Uterus (tissue), 4 donors: Measurements from ENCODE around the gene PLEKHA1. TPM values are rescaled to one million over a fixed set of nuclear protein-coding genes. Genes with fewer than 3 reads are reported as not detected.
A peak's percentile ranks its signal among the peaks of the same experiment; 100 is the strongest.

Experiments
- DNase-seq, 2 donors: peaks; one replicate each; pipeline ENCODE4 v3.0.0-alpha.2; 2019 to 2020
- H3K27ac ChIP-seq, 2 donors: fragments of 200-600 bp; sonication (generic); 1 replicate in 1 of 2; 2 replicates in 1 of 2; pipeline ENCODE4 v1.5.1; 2016 to 2018
- H3K27me3 ChIP-seq, 2 donors: fragments of 200-600 bp; sonication (generic); one replicate each; pipeline ENCODE4 v1.5.1; 2018 to 2019; ENCODE audit warnings: control low read depth in 1 of 2
- H3K36me3 ChIP-seq, 2 donors: fragments of 200-600 bp; sonication (generic); one replicate each; pipeline ENCODE4 v1.5.1; 2019; ENCODE audit warnings: control low read depth in 1 of 2
- H3K4me1 ChIP-seq, 2 donors: fragments of 200-600 bp; sonication (generic); one replicate each; pipeline ENCODE4 v1.5.1; 2018 to 2019; ENCODE audit warnings: control low read depth in 1 of 2
- H3K4me3 ChIP-seq, 2 donors: fragments of 200-600 bp; sonication (generic); 1 replicate in 1 of 2; 2 replicates in 1 of 2; pipeline ENCODE4 v1.5.1; 2018 to 2019; ENCODE audit warnings: mild to moderate bottlenecking in 1 of 2
- H3K9me3 ChIP-seq, 2 donors: fragments of 200-600 bp; sonication (generic); one replicate each; pipeline ENCODE4 v1.5.1; 2019; ENCODE audit warnings: control low read depth in 1 of 2
- POLR2A ChIP-seq, 2 donors: fragments of 450-650 bp; IDR thresholded peaks; one replicate each; pipeline ENCODE4 v1.6.1; 2016; ENCODE audit warnings: antibody characterized with exemption in 2 of 2, mild to moderate bottlenecking in 1 of 2, moderate library complexity in 1 of 2
- intact Hi-C: fragments of 100-400 bp; cut with DNase I; formaldehyde crosslinking; loops from one replicate; pipeline ENCODE4 v1.15.1; 2023; ENCODE audit warnings: low total_unique reads
- total RNA-seq, 4 donors: library from RNA; depleted of rRNA in 3 of 4; stranded (reverse); fragments of >200 nt in 3 of 4; gene quantifications; one replicate each; pipeline versions ENCODE4 v1.1.0 to v1.2.4, GENCODE V29; 2014 to 2023
- TF ChIP-seq, protein P1 (sequence below), 4 experiments: fragments of 200-600 bp in 2 of 4; fragments of 450-650 bp in 2 of 4; sonication (generic) in 2 of 4; IDR thresholded peaks; one replicate each; pipeline ENCODE4 v1.5.1; 2016 to 2019; ENCODE audit warnings: antibody characterized with exemption in 4 of 4, mild to moderate bottlenecking in 2 of 4, moderate library complexity in 1 of 4
- donor health status: DM: yes; HTN: yes; CAD: no.

Gene PLEKHA1
- total RNA-seq, 4 donors from 2014 or later = 9.2 to 54.1 (median 29.0) TPM

DNA sequence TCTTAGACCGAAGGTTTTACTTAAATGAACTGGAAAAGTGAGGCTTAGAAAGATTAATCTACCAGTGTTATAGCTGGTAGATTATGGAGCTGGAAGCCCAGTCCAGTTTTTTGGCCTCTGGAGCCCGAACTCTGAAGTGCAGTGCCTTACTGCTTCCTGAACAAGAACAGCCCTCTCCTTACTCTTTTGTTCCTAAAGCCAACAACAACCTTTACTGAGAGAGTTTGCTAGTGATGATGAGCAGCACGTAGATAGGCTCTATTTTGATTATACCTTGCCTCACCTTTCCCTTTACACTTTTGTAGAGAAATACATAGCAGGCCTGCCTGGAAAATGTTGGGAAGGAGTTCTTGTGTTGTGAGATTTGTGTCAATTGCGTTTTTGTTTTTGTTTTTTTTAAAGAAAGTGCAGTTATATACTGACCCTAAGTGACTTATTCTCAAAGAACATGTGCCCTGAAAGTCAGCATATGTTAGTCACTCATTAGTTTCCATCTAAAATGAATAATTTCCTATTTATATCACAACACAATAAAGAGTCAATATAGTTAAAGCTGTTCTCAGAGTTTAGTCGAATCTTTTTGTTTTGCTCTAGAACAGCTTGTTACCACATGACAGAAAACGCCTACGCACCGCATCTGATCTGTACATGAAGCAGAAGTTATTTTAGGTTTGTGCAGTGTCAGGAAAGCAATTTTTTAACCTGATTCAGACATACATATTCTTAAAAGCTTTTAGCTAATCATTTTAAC lies 33.0 kb downstream of the PLEKHA1 start:
- no peaks in the 10 kb centered on the region for H3K9me3 ChIP-seq
- DNase-seq = peak; percentile 21 to 28
- H3K4me3 ChIP-seq = no peak overlapping the region
- H3K36me3 ChIP-seq = no peaks in the 10 kb centered on the region
- no peaks in the 10 kb centered on the region for H3K27me3 ChIP-seq
- no peaks in the 10 kb centered on the region for H3K4me1 ChIP-seq
- peak overlapping the region; percentile 18 to 76 for H3K27ac ChIP-seq
- intact Hi-C loops = no loop called here
- TF ChIP-seq, protein P1, sequence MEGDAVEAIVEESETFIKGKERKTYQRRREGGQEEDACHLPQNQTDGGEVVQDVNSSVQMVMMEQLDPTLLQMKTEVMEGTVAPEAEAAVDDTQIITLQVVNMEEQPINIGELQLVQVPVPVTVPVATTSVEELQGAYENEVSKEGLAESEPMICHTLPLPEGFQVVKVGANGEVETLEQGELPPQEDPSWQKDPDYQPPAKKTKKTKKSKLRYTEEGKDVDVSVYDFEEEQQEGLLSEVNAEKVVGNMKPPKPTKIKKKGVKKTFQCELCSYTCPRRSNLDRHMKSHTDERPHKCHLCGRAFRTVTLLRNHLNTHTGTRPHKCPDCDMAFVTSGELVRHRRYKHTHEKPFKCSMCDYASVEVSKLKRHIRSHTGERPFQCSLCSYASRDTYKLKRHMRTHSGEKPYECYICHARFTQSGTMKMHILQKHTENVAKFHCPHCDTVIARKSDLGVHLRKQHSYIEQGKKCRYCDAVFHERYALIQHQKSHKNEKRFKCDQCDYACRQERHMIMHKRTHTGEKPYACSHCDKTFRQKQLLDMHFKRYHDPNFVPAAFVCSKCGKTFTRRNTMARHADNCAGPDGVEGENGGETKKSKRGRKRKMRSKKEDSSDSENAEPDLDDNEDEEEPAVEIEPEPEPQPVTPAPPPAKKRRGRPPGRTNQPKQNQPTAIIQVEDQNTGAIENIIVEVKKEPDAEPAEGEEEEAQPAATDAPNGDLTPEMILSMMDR (IDR thresholded peaks at IDR 0.05) = no peak
- TF ChIP-seq POLR2A (IDR thresholded peaks at IDR 0.05) = no peak

GRCh38 chr10:122413327-122413726 lies 38.8 kb downstream of the PLEKHA1 start:
- no peak overlapping the region for H3K4me3 ChIP-seq
- no peaks in the 10 kb centered on the region for H3K36me3 ChIP-seq
- no peaks in the 10 kb centered on the region for H3K4me1 ChIP-seq
- intact Hi-C loops = no loop called here
- no peak for DNase-seq
- H3K9me3 ChIP-seq = no peaks in the 10 kb centered on the region
- no peak overlapping the region for H3K27ac ChIP-seq
- no peak for TF ChIP-seq POLR2A (IDR thresholded peaks at IDR 0.05)
- TF ChIP-seq, protein P1 (IDR thresholded peaks at IDR 0.05) = no peak
- no peaks in the 10 kb centered on the region for H3K27me3 ChIP-seq

DNA sequence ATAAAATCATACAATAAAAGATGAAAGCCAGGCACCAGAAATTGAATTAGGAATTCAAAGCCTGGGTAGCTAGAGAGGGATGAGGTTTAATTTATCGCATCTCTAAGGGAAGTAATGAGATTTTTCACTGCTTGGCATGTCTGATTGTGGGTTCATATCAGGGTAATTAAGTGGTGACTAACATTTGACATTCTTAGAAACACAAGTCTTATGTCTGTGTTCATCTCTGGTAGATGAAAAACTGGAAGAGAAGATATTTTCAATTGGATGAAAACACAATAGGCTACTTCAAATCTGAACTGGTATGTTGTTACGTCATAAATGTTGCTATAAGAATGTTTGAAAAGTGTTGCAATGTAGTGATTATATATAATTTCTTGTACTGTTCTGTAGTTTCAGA lies 43.2 kb downstream of the PLEKHA1 start:
- DNase-seq = no peak
- Histone ChIP-seq H3K4me3 (no peak overlapping the region), H3K9me3 (no peaks in the 10 kb centered on the region), H3K27ac (no peak overlapping the region), H3K27me3 (no peaks in the 10 kb centered on the region), H3K4me1 (no peaks in the 10 kb centered on the region), H3K36me3 (no peaks in the 10 kb centered on the region)
- intact Hi-C loops = no loop called here
- TF ChIP-seq, protein P1 (IDR thresholded peaks at IDR 0.05) = no peak
- no peak for TF ChIP-seq POLR2A (IDR thresholded peaks at IDR 0.05)

- no peak for DNase-seq
- no peak overlapping the region for H3K27ac ChIP-seq
- no peaks in the 10 kb centered on the region for H3K36me3 ChIP-seq
- no peak overlapping the region for H3K4me3 ChIP-seq
- TF ChIP-seq POLR2A (IDR thresholded peaks at IDR 0.05) = no peak
- TF ChIP-seq, protein P1 (IDR thresholded peaks at IDR 0.05) = no peak
- intact Hi-C loops = no loop called here
- H3K4me1 ChIP-seq = no peaks in the 10 kb centered on the region
- no peaks in the 10 kb centered on the region for H3K27me3 ChIP-seq
- no peaks in the 10 kb centered on the region for H3K9me3 ChIP-seq
Observed at GRCh38 chr10:122419016-122419415, 44.5 kb downstream of the PLEKHA1 start.

GRCh38 chr10:122419876-122420623 lies 45.5 kb downstream of the PLEKHA1 start:
- Histone ChIP-seq H3K27ac (peak overlapping the region in 1 of 2 donors; percentile 34), H3K4me3 (no peak overlapping the region), H3K4me1 (no peaks in the 10 kb centered on the region), H3K36me3 (no peaks in the 10 kb centered on the region), H3K9me3 (no peaks in the 10 kb centered on the region), H3K27me3 (no peaks in the 10 kb centered on the region)
- TF ChIP-seq POLR2A (IDR thresholded peaks at IDR 0.05) = no peak
- TF ChIP-seq, protein P1 (IDR thresholded peaks at IDR 0.05) = no peak
- no peak for DNase-seq
- intact Hi-C loops = no loop called here
